Measurements from ENCODE around the gene BRD4.

Gene BRD4

DNA sequence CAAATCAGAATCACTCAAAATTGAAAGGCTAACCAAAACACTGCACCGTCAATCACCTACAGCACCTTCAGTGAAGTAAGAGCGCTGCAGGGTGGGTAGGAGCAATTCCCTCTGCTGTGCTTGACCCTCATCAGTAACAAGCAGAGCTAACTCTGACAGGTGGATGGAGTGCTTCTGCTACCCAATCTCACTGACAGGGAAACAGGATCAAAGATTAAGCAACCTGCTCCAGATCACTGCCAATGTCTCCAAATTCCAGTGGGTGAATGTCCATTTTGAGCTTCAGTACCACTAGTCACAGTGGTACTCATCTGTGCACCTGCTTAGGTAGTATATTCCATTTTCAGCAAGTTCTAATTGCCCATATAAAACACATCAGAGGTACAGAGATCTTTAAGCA is 25.2 kb downstream of the BRD4 start:
- ATAC-seq, result no peak

DNA sequence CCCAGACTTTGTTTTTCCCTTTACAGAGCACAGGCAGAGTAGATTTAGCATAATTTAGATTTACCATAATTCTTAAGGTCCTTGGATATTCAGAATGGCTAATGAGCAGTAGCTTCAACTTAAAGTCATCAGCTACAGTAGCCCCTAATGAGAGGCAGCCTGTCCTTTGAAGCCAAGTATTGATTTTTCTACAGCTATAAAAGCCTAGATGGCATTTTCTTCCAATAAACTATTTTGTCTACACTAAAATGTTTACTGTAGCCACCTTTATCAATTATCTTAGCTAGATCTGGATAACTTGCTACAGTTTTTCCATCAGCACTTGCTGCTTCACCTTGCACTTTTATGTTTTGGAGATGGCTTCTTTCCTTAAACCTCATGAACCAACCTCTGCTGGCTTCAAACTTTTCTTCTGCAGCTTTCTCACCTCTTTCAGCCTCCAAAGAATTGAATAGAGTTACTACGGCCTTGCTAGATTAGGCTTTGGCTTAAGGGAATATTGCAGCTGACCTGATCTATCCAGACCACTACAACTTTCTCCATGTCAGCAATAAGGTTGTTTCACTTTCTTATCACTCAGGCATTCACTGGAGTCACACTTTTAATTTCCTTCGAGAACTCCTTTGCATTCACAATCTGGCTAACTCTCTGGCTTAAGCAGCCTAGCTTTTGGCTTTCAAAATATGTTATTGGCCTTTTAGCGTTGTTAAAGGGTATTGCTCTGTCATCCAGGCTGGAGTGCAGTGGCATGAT is 26.6 kb downstream of the BRD4 start:
- ATAC-seq, result no peak

DNA sequence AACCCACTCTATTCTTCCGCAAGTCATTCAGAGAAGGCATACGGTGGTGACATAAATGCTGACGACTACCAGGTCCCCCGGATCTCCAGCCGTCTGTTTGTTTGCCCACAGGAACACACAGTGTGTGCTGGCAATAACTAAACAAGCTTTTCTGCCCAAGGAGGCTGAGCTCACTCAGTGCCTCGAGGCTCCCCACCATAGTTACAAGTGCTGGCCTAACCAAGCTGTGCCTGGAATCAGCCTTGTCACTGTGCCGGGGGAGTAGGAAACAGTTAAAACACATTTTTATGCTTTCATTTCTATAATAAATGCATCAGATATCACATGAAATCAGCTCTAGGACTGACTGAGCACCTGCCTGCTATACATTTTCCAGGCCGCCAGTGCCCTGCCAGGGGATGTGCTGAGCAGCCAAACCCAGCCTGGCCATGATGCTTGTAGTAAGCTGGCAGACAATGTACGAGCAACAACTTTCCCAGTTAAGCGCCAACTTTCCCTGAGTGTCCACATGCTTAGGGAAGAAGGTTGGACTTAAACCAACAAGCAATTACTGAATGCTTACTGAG is 28.1 kb downstream of the BRD4 start:
- ATAC-seq, result peak; percentile 13 to 39

DNA sequence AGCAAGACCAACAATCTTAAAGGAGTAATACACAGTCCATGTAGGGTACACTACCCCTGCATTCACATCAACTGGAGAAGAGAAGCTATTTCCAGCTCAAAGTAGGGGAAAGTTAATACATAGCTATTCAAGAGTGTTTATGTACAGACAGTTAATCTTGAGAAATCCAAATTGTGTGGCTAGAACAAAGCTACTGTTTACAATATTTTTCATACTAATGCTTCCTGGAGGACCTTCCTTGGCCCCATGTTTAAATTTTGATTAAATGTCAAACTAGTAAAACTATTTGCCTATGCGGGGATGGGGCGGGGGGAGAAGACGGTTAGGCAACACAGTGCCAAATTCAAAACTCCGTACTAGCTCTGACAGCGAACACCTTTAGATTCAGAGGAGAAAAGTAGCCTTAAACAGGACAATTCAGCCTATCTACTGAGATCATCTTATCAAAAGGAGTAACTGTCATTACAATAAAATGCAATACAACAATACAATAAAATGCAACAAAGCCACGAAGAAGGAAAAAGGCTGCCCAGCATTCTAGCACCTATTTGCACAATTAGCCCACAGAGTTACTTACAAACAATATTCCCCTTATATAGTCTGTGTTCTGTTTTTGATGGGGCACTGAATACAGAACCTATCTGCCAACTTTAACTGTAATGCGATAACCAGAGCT is 29.1 kb downstream of the BRD4 start:
- ATAC-seq, result no peak

DNA sequence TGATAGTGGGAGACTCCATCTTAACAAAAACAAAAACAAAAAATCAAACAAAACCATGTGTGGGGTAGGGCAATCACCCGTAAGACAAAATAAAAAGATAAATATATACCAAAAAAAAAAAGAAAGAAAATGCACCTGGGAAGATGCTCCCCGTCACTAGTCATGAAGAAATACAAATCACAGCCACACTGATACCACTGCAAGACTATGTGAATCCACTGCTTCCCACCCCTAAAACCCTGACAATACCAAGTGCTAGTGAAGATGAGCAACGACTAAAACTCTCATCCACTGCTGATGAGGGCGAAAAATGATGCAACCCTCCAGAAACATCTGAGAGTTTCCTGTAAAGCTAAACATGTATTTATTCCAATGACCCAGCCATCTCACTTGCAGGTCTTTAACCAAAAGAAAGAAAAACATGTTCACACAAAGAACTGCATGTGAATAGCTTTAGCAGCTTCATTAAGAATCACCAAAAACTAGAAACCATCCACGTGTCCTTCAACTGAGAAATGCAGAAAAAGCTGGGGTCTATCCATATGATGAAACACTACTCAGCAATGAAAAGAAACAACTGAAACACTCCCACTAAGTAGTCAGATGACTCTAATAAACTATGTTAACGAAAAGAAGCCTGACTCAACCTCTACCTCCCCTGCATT is 31.7 kb downstream of the BRD4 start:
- ATAC-seq, result peak; percentile 88 to 91

DNA sequence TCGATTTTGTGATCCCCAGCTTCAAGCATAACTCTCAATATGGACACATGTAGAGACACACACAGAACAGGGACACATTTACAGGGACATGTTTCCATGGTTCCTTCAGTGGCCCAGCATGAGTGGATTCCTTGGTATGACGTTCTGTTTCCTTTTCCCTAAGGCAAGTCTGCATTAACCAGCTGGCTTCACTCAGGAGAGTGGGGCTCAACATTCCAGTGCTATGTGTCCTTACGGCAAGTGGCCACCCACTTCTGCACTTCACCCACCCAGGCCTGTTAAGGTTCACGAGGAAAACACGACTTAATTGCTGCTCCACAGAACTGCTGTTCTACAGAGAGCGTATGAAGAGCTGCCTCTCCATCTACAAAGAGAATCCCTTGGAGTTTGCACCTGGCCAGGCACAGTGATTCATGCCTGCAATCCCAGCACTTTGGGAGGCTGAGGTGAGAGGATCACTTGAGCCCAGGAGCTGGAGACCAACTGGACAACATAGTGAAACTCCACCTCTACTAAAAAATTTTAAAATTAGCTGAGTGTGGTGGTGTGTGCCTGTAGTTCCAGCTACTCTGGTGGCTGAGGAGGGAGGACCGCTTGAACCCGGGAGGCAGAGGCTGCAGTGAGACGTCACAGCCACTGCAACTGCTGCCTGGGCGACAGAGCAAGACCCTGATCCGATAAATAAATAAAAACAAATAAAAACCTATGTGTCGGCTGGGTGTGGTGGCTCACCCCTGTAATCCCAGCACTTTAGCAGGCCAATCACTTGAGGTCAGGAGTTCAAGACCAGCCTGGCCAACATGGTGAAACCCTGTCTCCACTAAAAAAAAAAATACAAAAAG is 32.5 kb downstream of the BRD4 start:
- no peak for ATAC-seq

DNA sequence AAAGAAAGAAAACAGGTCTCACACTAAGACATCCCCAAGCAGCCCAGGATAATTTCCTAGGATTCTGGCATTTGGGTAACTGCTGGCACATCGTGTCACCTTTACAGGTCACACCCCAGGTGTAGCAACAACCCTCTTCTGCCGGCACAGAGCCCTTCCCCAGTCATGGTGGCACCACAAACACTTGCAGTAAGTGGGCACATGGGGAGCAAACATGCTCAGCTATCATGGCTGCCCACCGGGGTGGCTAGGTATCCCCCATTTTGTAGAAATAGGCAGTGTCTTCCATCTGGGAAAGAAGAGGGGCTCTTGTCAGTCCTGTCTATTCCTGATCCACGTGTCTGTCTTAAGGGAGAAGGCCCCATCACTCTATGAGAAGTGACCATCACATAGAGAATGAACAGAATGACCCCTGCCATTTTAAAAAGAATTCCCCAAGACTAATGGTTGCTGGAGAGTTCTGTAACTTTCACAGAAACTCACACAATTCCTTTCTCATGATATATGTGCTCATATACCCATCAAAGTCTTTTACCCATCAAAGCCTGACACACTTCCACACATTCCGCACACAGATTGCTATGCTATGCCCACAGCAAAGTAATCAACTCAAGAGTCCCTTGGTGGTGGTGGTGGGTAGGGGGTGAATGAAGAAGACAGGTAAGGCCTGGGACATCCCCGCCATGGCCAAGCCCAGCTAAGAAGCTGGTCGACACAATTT is 33.3 kb downstream of the BRD4 start:
- ATAC-seq, result no peak

DNA sequence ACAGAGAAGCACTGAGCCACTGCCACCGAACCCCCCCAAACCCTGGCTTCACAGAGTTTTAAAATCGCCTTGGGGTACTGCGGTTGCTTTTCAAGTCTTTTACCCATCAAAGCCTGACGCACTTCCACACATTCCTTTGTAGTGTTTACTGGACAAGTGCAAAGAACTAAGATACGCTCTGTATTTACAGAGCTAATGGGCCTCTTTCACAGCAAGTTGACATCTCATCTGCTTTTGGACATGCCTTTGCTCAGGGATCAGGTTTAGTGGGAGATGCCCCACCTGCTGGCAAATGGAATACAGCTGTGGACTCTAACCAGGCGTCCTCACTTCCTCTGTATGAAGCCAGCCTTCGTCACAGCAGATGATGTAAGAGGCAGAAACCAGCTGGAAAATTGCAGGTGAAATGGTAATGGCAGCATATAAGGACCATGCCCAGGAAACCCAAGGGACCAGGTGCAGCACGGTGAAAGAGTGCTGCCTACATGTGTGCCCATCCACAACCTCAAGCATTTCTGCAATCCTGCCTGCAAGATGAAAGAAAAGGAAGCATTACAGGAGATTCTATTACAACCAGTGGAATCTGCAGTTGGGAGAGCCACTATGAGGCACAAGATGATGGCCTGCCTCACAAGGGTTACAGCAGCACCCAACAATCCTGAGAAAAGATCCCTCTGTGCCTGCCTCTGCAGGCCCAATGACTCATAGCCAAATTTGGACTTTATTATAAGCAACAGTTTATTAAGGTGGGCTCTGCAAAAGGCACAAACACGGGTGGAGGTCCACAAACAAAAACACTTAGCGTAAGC is 34.7 kb downstream of the BRD4 start:
- no peak for ATAC-seq

DNA sequence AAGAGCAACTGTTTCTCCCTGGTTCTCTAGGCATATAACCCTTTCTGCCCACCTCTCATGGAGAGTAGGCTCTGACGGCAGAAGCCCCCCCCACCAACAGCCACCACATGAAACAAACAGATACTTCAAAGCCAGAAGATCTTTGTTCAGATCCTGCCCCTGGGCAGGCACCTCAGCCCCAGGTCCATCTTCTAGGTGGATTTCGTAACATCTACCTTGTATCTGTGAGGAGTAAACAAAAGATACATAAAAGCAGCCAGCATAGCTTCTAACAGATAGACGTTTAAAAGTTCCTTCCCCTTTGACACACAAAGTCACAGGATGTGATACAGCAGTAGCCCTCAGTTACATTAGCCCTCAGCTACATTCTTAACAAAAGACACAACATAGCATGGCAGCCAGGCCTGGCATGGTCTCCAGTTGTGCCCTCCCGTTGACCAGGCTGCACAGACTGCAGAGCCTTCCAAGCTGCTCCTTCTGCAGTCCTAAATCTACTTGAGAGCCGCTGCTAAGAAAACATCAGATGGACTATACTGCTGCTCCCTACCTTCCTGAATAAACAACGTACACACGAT is 35.4 kb downstream of the BRD4 start:
- no peak for ATAC-seq

DNA sequence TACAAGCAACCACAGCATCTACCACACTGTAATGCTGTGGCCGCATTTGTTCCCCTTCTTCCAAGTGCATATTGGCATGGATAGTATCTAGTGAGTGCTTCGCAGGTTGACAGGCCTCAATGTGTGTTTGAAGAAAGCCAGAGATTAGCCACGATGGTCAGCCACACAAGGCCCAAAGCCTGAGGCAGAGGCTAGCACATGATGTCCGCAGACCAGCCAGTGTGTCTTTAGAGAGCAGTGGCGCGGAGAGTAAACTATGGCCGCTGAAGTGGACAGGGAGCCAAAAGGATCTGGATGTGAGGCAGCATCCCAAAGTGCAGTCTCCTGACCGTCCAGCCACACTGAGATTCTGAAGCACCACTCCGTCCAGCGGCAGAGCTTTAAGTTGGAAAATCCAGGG is 36.0 kb downstream of the BRD4 start:
- no peak for ATAC-seq

DNA sequence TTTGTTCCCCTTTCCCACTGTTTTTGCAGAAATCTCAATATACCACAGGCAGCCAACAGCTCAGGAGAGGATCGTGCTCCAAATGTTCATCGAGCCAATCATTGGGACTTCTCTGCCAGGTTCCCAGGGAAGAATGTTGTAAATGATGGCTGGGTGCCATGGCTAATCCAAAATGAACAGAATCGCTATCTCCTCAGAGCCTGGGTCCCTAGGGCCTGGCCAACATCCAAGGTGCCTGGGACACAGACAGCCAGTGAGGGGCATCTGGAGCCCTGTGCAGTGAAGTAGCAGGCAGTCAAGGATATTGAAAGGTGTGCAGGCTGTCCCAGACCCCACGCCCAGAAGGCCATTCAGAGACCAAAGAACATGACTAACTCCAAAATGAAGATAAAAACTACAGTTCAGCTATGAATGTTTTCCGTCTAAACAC is 37.8 kb downstream of the BRD4 start:
- no peak for ATAC-seq

DNA sequence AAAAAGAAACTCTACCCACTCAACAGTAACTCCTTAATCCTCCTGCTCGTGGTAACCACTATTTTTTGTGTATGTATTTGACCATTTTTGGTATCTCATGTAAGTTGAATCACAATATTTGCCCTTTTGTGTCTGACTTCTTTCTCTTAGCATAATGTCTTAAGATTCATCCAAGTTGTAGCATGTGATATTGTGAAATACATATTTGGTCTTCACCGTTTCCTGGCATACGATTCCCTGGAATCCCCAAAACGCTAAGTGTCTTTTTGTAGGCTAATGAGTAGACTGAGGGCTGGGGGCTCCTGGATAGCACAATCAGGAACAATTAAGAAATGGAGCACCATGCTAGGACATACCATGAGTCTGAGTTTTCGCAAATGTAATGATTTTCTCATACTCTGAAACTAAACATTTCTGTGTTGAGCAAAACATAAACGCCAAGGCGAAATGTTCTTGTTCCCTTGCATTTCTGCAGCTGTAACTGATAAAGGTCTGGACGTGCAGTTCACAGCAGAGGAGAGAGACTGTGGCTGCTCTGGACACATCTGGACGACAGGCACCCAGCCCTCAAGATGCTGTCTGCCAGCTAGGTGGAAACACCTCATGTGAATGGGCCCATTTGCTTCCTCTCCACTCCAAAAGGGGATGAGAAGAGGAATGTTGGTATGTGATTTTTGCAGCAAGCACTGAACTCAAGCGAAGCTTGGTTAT is 38.4 kb downstream of the BRD4 start:
- no peak for ATAC-seq

DNA sequence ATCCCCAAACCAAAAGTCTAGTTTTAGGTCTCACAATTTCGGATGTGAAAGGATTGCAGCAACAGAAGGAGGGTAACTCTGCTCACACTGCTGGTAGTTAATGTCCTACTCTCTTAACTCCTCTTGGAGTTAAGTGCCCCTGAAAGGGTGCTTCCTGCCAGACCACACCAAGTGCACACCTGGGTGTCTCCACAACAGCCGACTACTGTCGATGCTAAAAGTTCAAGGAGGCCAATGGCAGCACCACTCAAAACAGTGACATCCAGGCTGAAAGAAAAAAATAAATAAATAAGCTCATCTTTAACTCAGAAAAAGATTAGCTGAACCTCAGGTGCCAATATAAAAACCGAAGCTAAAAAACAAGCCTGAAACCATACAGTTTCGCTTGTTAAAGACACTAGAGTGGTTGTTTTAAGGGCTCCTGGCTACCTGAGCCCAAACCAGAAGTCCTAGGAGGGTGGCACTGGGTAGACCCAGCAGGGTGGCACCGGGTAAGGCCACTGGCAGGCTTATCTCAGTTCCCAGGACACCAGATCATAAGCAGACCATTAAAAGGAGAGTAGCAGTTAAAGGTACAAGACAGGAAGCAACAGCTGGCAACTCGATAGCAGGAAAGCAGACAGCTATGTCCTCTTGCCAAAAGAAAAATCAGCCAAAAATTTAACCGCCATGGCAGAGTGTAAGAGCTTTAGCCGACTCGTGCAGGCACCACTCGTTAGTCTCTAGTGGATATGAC is 39.3 kb downstream of the BRD4 start:
- ATAC-seq, result no peak

DNA sequence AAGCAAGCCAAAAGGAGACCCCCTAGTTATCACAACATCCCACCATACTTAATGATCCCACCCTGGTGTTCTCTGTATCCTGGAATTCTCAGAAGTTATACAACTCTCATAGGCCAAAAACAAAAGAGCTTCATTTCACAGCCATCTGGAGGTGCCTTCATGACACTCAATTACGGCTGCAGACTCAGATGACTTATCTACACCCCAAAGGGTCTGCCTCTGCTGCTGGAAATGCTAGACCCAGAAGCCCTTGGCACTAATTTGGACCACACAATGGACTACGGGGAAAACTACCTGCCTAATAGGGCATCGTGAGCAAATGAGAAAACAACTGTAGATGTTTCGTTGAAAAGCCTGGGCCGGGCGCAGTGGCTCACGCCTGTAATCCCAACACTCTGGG is 40.2 kb downstream of the BRD4 start:
- no peak for ATAC-seq

DNA sequence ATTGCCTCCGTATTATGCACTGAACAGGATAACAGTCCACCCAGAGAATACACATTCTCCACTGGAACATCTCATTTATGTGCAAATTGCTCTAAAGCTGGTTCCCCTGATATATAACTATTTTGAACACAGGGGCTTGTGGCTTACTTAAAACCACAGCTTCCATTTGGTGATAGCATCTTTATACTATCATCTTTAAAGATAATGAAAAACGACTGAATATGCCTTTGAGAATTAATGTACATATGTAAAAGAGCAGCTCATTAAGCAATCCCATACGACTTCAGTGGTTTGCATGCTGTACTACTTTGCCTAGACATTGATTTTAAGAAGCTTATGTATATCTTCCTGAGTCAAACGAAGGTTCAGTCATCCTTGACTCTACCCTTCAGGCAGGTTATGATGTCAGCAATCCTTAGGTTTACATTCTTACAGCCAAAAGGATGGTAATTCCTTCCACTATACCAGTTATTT is 40.8 kb downstream of the BRD4 start:
- peak; percentile 45 to 52 for ATAC-seq

DNA sequence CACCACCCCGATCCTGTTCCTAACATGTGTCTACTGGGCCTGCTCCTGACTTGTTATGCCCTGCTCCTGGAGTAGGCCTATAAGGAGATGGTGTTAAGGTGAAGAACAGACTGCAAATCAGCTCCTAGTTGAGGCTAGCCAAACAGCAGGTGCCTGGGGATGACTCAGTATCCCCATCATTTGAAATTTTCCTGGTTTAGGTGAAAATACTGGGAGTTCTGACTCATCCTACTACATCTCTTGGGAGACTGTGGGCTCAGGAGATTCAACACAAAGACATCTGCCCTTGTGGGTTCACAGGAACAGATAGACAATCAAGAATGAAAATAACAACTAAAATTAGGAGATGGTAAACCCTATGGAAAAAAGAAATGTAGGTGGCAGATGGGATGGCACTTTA is 41.2 kb downstream of the BRD4 start:
- ATAC-seq, result no peak

DNA sequence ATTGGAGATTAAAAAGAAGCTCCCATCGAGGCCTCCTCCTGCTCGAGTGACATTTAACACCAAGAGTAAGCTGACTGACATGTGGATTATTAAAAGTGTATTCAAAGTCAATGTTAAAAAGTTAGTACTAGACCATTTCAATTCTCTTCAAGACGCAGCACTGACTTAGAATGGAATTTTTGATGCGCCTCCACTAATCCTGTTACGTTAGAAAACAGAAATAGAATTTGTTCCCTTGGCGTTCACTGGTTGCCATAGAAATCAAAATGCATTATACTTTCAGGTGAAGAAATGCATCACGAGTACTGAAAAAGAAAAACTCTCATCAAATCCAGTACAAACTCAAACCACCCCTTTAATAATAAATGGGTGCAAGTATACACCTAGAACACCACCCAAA is 42.2 kb downstream of the BRD4 start:
- no peak for ATAC-seq

DNA sequence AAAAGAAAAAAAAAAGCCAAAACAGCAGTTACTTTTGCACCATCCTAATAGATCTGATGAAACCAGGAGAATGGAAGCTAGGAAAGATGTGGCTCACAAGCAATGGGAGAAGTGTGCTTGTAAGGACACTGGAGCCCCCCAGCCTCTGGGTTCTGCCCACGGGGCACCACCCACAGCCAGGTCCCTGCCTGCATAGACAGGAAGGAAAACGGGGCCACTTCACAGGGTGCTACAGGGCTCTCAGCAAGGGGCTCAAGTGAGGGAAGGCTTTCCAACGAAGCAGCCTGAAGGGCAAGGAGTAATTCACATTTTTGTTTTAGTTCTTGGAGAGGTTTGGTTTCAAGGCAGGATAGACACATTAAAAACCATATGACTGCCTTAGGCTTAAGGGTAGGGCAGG is 42.7 kb downstream of the BRD4 start:
- ATAC-seq, result no peak
